GM21723 (cell line): ENCODE measurements around the gene RIN2.
"Not testable (repeated sequence)": the region's sequence is repeated elsewhere in the genome, so short reads cannot be mapped to it uniquely, and the experiment has no call there.

Experiments used
- ATAC-seq: cut with Tn5 transposase; IDR thresholded peaks from one replicate; pipeline ENCODE4 v1.9.1; 2021; ENCODE audit warnings: mild to moderate bottlenecking, moderate library complexity; ENCODE audit not compliant: unreplicated experiment

The RIN2 gene

DNA sequence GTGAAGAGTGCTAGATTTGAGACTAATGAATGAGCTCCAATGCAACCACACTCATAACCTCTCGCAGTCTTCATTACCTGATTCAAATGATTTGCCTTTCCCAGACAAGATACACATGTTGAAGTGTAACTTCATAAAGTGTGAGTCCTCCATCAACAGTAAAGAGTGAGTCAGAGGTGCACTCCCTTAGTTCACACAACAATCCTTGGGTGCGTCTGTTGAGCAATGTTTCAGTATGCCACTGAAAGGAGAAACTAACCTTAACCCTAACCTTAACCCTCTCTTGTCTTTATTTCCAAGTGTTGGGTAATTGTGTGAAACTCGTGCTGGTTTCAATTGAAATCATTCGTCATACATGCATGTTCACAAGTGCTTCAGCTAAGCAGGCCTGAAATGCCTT is 21.0 kb upstream of the RIN2 start:
- no peak for ATAC-seq

- ATAC-seq, result no peak
Measured at GRCh38 chr20:19738951-19739350, 19.1 kb upstream of the RIN2 start.

DNA sequence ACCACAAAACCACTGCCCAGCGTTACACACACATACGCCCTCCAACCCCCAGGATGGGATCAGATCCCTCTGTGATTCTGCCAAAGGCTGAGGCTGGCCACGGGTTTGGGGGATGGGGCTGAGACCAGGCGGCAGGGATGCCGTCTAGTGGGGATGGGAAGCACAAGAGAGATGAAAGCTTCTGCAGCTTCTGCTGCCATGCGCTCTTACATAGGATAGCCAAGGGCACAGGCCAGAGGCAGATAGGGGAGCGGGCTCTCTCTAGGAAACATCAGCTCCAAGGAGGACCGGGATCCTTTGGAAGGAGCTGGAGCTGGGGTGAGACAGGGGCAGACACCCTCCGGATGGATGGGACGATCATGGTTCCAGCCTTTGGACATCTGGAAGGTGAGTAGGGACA is 18.7 kb upstream of the RIN2 start:
- no peak for ATAC-seq

- ATAC-seq, result no peak
Measured at GRCh38 chr20:19740512-19740911, 17.5 kb upstream of the RIN2 start.

DNA sequence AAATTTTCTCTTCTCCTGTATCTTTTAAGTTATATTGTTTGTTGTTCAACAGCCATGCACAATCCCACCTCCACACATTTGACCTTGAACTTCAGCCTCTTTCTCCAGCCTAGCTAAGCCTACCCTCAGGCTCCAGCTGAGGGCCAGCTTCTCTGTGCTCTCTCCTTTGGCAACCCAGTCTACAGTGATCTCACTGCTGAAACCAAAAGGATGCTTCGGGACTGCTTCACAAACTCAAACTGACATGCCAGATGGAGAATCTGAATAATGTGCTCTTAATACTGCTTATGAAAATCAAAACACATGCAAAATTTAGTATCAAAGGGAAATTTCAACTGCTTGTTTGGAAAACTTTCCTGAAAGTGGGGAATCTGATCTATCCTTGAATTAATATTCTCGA is 16.1 kb upstream of the RIN2 start:
- ATAC-seq, result no peak

DNA sequence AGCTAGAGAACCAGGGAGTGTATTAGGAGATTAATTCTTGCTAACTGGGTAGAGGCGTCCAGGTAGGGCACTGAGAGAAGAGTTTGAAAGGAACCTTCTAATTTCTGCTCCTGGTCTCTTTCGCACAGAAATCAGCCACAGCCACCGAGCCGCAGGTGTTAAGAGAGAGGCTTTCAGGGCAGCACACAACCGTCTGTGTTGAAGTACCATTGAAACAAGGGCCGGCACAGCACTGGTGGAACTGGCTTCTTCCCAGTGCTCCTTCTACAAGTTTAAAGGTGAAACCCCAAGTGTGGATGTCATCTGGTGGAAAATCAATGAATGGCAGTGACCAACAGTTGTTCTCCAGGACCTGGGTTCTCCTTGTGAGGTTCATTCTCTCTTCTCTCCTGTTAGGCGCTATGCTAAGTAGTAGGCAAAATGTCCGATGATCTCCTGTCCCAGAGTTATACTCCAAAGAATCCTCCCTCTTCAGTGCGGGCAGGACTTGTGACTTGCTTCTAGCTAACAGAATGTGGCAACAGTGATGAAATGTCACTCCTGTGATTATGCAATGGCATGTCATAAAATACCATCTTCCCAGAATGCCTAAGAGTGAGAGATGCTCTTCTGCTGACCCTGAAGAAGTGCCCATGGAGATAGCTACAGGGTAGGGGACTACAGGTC is 15.0 kb upstream of the RIN2 start:
- ATAC-seq, result no peak

DNA sequence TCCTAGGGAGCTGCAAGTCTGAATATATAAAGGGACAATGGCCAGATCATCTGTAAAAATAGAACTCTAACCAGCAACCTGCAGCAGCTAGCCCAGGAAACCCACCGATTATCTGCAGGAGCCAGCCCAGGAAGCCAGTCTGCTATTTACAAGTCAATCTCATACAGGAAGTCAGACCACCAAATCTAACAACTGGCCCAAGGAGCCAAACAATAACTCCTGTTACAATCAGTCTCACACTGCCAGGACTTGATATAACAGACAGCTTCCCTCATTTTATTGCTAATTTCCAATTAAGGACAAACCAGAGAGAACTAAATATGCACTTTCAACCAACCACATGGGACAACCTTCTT is 14.4 kb upstream of the RIN2 start:
- ATAC-seq, result no peak

DNA sequence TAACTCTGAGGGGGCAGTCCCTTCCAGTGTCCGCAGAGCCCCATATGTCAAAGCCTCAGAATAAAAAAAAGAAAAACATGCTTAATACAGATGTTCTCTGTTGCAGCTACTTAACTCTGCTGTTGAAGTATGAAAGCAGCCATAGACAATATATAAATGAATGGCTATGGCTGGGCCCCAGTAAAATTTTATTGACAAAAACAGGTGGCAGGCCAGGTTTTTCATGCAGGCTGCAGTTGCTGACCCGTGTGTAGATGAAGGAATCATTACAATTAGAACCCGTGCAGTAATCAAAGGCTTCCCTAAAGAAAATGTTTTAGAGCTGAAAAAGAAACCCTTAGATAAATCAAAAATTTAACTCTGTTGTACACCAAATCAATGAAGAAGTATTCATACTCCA is 13.0 kb upstream of the RIN2 start:
- no peak for ATAC-seq

GRCh38 chr20:19745584-19745983 is 12.5 kb upstream of the RIN2 start:
- no peak for ATAC-seq

DNA sequence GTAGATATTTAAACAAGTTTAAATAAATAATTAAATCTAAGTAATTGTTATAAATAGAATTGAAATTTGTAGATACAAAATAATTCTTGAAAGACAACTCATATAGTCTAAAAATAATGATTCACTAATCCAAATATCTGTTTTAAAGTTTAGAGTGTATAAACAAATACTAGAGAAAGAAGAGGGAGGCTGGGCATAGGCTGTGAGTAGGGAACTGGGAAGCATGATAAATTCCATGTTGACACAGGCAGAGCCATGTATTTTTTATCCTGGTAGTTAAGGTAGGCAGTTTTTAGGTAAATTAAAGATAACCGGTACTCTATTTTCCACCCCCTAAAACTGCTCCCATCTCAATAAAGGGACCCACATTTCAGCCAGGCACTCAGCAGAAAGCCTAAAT is 11.7 kb upstream of the RIN2 start:
- ATAC-seq, result no peak

- no peak for ATAC-seq
Measured at GRCh38 chr20:19747903-19748302, 10.2 kb upstream of the RIN2 start.

- no peak for ATAC-seq
Measured at GRCh38 chr20:19748681-19749080, 9.4 kb upstream of the RIN2 start.

DNA sequence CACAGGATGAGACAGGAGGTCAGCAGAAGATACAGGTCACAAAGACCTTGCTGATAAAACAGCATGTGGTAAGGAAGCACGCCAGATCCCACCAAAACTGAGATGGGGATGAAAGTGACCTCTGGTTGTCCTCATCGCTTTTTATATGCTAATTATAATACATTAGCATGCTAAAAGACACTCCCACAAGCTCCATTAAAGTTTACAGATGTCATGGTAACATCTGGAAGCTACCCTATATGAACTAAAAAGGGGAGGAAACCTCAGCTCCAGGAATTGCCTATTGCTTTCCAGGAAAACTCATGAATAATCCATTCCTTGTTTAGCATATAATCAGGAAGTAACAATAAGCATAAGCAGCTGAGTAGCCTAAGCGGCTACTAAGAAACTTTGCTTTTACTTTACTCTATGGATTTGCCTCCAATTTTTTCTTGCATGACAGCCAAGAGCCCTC is 8.4 kb upstream of the RIN2 start:
- ATAC-seq, result no peak

DNA sequence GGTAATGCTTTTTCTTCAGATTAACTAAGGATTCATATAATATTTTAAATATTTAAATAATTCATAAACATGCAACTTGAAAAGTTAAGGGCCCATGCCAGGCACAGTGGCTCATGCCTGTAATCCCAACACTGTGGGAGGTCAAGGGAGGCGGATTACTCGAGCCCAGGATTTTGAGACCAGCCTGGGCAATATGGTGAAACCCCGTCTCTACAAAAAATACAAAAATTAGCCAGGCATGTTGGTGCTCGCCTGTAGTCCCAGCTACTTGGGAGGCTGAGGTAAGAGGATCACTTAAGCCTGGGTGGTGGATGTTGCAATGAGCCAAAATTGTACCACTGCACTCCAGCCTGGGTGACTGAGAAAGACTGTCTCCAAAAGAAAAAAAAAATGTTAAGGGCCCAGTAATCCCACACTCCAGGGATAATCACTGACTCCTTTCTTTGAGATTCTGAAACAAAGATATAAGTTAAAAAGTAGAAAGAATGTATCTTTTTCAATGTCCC is 7.9 kb upstream of the RIN2 start:
- ATAC-seq, result no peak

- no peak for ATAC-seq
Measured at GRCh38 chr20:19750907-19751636, 7.0 kb upstream of the RIN2 start.

GRCh38 chr20:19754201-19754600 is 3.9 kb upstream of the RIN2 start:
- ATAC-seq, result not testable (repeated sequence)

DNA sequence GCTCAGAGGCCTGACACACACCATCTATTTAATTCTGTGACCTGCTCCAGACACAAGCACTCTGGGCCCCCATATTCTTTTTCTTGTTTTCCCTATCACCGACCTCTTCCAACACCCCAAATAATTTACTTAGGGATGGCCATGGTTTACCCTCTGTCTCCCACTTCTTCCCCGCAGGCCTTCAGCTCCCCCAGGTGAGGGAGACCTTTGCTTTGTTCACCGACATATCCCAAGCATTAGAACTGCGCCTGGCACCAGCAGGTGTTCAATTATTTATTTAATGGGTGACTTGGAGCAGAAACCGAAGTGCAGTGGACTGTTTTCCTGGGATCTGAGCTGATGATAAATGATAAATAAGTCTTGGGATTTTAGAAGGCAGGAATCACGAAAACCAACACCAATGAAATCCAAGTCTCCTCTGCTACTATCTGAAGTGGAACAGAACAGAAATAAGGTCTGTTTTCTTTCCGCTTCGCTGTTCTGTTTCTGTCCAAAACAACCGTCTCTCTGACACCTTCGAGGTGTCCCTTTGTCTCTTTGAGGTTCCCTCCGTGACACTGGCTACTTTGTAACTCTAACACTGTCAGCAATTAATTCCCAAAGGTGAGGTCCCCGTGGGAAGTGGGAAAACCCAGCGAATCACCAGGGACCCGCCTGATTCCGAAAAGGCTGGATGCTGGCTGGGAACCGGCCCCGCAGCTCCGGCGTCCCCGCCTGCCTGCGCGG is 1.1 kb upstream of the RIN2 start:
- no peak for ATAC-seq

DNA sequence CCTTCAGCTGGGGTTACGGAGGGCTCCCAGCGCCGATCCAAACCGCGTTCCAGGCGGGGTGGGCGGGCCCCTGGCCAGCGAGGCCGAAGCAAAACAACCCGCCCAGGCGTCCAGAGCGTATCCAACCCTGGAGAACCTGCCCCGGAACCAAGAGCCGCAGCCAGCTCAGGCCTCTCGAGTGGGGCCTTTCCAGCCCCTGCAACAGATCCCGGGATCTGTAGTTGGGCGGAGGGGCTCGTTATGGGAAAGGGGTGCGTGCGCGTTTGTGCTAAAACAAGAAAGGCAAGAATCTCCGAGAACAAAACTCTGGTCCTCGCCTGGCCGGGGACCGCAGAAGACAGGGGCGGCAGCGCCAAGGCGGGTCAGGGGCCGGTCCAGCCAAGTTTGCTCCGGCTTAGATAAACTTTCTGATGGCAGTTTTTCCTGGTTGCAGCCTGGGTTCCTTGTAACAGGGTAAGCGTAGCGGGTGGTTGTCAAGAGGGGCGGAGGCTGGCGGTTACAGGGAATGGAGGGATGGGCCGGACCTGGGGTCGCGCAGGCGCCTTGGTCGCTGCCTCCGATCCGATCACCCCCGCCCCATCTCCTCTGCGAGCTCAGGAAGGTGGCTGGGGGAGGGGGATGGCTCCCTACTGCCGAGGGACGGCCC is 448 bp upstream of the RIN2 start:
- ATAC-seq, result no peak

- no peak for ATAC-seq
Measured at GRCh38 chr20:19758501-19759331, 658 bp downstream of the RIN2 start.

GRCh38 chr20:19760371-19760721 is 2.3 kb downstream of the RIN2 start:
- no peak for ATAC-seq

DNA sequence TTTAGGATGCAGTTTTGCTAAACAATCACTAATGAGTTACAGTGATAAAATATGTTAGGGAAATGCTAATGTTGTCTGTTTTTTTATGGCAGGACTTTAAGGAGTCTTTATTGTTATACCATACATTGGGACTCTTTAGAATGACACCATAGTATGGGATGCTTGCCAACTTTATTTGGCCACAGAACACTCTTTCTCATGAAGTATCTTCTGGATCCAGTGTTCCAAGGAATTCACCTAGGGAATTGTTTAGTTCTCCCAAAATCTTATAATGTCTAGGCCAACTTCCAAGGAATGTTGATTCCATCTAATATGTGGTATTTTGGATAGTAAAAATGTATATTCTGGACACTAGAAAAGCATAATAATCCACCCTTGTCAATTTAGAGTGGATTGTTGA is 3.3 kb downstream of the RIN2 start:
- no peak for ATAC-seq
